Ovary (tissue), 3 donors: ENCODE data around the gene CLTB.

Experiments
- EP300 ChIP-seq: sonication (generic); formaldehyde crosslinking; IDR thresholded peaks from one replicate; pipeline ENCODE4 v1.6.1; 2017; ENCODE audit warnings: antibody characterized with exemption
- TF ChIP-seq, protein P1 (sequence below), 3 donors: fragments of 450-650 bp in 2 of 3; fragments of 200-600 bp in 1 of 3; IDR thresholded peaks; one replicate each; pipeline versions ENCODE4 v1.5.1 to v1.8.0; 2016 to 2022; ENCODE audit warnings: antibody characterized with exemption in 3 of 3, mild to moderate bottlenecking in 1 of 3
- donor health status: DM: no; HTN: no; CAD: no.

DNA sequence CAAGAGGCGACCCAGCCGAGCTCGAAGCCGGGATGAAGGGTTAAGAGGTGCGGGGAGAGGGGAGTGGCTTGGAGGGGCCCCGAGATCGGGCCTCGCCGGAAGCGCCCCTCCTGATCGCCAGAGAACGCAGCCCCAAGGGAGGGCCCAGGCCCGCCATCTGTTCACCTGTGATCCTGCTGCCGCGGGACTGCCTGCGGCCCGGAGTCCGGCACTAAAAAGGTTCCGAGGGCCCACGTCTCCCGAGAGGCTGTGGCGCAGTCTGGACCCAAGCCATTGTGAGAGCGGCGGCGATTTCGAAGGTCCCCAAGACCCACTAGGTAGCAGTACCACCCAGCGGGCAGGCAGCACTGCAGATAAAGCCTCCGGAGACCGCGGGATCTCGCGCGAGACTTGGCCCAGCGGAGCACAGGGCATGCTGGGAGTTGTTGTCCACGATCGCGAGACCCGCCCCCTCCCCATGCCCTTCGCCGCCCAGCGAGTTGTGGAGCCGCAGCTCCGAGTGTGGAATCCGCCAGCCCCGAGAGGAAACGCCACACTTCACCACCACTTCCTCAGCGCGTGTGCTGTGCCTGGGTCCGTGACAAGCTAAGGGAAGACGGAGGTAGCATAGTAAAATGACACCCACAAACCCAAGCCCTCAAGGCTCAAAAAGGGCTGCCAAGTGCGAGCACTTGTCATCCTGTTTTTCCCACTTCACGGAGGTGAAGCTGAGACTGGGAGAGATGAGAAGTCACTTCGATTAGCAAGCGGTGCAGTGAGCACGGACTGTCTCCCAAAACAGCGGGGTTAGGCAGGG is 54.7 kb downstream of the CLTB start, which contains the start of gene KIAA1191:
- TF ChIP-seq EP300, result no peak
- TF ChIP-seq, protein P1, sequence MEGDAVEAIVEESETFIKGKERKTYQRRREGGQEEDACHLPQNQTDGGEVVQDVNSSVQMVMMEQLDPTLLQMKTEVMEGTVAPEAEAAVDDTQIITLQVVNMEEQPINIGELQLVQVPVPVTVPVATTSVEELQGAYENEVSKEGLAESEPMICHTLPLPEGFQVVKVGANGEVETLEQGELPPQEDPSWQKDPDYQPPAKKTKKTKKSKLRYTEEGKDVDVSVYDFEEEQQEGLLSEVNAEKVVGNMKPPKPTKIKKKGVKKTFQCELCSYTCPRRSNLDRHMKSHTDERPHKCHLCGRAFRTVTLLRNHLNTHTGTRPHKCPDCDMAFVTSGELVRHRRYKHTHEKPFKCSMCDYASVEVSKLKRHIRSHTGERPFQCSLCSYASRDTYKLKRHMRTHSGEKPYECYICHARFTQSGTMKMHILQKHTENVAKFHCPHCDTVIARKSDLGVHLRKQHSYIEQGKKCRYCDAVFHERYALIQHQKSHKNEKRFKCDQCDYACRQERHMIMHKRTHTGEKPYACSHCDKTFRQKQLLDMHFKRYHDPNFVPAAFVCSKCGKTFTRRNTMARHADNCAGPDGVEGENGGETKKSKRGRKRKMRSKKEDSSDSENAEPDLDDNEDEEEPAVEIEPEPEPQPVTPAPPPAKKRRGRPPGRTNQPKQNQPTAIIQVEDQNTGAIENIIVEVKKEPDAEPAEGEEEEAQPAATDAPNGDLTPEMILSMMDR (IDR thresholded peaks at IDR 0.05), result no peak
